Endothelial cell of umbilical vein (primary cell): ENCODE data around the gene NAA60.

ENCODE experiments used
- FOS ChIP-seq: IDR thresholded peaks from 2 replicates; pipeline ENCODE4 v1.6.1; 2011; ENCODE audit warnings: mild to moderate bottlenecking, low read length, moderate library complexity, borderline replicate concordance; ENCODE audit not compliant: insufficient read depth
- GATA2 ChIP-seq: IDR thresholded peaks from 2 replicates; pipeline ENCODE4 v1.7.0; 2011; ENCODE audit warnings: low read depth, mild to moderate bottlenecking, moderate library complexity, mixed read lengths, low read length; ENCODE audit not compliant: insufficient read length, insufficient read depth
- POLR2A ChIP-seq: IDR thresholded peaks from 2 replicates; pipeline ENCODE4 v1.6.1; 2012; ENCODE audit warnings: low read depth, mild to moderate bottlenecking, control low read depth, low read length
- POLR2AphosphoS5 ChIP-seq: IDR thresholded peaks from 2 replicates; pipeline ENCODE4 v1.6.1; 2012; ENCODE audit warnings: low read depth, mild to moderate bottlenecking, control low read depth, low read length, moderate library complexity; ENCODE audit not compliant: insufficient read depth
- TF ChIP-seq, protein P1 (sequence below), 2 donors: IDR thresholded peaks; 1 replicate in 1 of 2; 2 replicates in 1 of 2; pipeline ENCODE4 v1.5.1; 2011; ENCODE audit warnings: low read length in 2 of 2, mild to moderate bottlenecking in 2 of 2, moderate library complexity in 2 of 2, control low read depth in 1 of 2, inconsistent platforms in 1 of 2, low read depth in 1 of 2; ENCODE audit not compliant: insufficient read depth in 1 of 2; ENCODE audit errors: extremely low read depth in 1 of 2

DNA sequence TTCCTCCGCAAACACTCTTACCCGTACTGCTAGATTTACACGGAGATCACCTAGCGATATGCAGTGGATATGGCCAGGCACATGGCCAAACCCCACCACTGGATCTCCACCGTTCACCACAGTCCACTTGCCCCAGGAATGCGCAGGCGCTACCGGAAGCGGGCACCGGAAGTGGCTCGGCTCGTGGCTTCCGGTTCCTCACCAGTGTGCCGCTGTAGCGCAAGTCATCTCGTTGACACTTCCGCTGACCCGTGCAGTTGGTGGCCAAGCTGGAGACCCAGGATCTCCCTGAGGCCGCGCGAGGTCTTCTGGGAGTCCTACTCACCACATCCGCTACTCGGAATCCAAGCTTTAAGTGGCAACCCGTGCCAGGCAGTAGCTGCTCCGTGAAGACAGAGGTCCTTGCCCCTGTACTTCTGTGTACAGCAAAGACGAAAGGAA lies 11.7 kb upstream of the NAA60 start:
- TF ChIP-seq, protein P1, sequence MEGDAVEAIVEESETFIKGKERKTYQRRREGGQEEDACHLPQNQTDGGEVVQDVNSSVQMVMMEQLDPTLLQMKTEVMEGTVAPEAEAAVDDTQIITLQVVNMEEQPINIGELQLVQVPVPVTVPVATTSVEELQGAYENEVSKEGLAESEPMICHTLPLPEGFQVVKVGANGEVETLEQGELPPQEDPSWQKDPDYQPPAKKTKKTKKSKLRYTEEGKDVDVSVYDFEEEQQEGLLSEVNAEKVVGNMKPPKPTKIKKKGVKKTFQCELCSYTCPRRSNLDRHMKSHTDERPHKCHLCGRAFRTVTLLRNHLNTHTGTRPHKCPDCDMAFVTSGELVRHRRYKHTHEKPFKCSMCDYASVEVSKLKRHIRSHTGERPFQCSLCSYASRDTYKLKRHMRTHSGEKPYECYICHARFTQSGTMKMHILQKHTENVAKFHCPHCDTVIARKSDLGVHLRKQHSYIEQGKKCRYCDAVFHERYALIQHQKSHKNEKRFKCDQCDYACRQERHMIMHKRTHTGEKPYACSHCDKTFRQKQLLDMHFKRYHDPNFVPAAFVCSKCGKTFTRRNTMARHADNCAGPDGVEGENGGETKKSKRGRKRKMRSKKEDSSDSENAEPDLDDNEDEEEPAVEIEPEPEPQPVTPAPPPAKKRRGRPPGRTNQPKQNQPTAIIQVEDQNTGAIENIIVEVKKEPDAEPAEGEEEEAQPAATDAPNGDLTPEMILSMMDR (IDR thresholded peaks at IDR 0.05; ENCODE audit: extremely low read depth in 1 of 2, insufficient read depth in 1 of 2, low read depth in 1 of 2, low read length in 2 of 2), result no peak
- no peak for TF ChIP-seq GATA2
- TF ChIP-seq POLR2AphosphoS5, result no peak
- TF ChIP-seq POLR2A, result no peak
- TF ChIP-seq FOS, result no peak
